HG03159 (cell line): ENCODE measurements around the gene TMPRSS6.

Source experiments
- ATAC-seq: cut with Tn5 transposase; IDR thresholded peaks from one replicate; pipeline ENCODE4 v1.9.1; 2021; ENCODE audit warnings: mild to moderate bottlenecking, moderate library complexity; ENCODE audit not compliant: unreplicated experiment

The TMPRSS6 gene

DNA sequence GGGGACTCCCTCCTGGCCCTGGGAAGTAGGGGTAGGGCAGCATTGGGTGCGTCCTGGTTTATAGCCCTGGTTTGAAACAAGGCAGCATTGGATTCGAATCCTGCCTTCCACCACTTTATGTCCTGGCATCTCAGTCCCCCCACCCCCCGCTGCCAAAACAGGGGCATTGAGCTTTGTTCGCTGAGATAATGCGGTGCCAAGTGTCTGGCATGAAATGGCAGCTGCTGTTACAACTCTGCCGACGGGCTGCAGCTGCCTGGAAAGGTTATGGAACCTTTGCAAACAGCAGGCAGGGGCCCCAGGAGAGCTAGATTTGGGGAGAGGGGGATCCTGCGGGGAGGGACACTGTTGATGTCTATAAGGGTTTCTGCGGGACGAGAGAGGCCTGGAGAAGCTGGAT, 92.2 kb downstream of the TMPRSS6 start:
- ATAC-seq = no peak

- no peak for ATAC-seq
Measured at GRCh38 chr22:37016134-37016910, 93.2 kb downstream of the TMPRSS6 start.

DNA sequence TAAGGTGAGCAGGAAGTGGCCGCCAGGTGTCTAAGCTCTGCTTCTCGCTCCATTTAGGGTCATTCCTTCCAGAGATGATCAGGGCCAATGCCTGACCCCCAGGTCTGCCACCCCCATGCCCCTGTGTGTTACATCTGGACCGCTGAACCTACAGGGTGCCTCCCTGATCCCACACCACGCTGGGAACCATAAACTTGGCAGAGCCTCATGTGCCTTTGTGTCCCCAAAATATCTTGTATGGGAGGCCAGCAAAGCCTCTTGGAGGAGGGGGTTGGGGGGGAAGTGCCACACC, 94.0 kb downstream of the TMPRSS6 start:
- no peak for ATAC-seq
